Large intestine (tissue), 3 donors: Measurements from ENCODE around the gene WFDC8. TPM values are rescaled to one million over a fixed set of nuclear protein-coding genes. Genes with fewer than 3 reads are reported as not detected.
A peak's percentile ranks its signal among the peaks of the same experiment; 100 is the strongest.
"Not testable (repeated sequence)": the region's sequence is repeated elsewhere in the genome, so short reads cannot be mapped to it uniquely, and the experiment has no call there.

Source experiments
- DNase-seq, 2 donors: peaks; one replicate each; pipeline versions ENCODE4 v3.0.0 to v3.0.0-alpha.2; 2013
- H3K27ac ChIP-seq: one replicate; pipeline ENCODE4 v1.5.1; 2013; ENCODE audit warnings: low read length
- H3K27me3 ChIP-seq: 2 replicates; pipeline ENCODE4 v1.6.1; 2013; ENCODE audit warnings: low read length; ENCODE audit not compliant: control insufficient read depth, insufficient read depth
- H3K36me3 ChIP-seq: 2 replicates; pipeline ENCODE4 v1.6.1; 2013; ENCODE audit warnings: low read length; ENCODE audit not compliant: control insufficient read depth, insufficient read depth
- H3K4me1 ChIP-seq: one replicate; pipeline ENCODE4 v1.6.1; 2013; ENCODE audit warnings: low read length; ENCODE audit not compliant: control insufficient read depth, insufficient read depth
- H3K4me3 ChIP-seq: one replicate; pipeline ENCODE4 v1.5.1; 2013; ENCODE audit warnings: low read length
- H3K9me3 ChIP-seq: one replicate; pipeline ENCODE4 v1.6.1; 2013; ENCODE audit warnings: mild to moderate bottlenecking, low read depth, low read length, moderate library complexity; ENCODE audit not compliant: control insufficient read depth
- WGBS: methylation state at CpG from one replicate; pipeline ENCODE4 v1.1.5; 2013; ENCODE audit warnings: low lambda C conversion rate; ENCODE audit not compliant: insufficient coverage; 5-methylcytosine and 5-hydroxymethylcytosine counted together
- polyA plus RNA-seq: library from polyadenylated mRNA; unstranded; fragments of 120-200 nt; gene quantifications from one replicate; pipeline ENCODE4 v1.2.1, GENCODE V29; 2013

Gene WFDC8
- polyA plus RNA-seq, 1 donor = not detected

DNA sequence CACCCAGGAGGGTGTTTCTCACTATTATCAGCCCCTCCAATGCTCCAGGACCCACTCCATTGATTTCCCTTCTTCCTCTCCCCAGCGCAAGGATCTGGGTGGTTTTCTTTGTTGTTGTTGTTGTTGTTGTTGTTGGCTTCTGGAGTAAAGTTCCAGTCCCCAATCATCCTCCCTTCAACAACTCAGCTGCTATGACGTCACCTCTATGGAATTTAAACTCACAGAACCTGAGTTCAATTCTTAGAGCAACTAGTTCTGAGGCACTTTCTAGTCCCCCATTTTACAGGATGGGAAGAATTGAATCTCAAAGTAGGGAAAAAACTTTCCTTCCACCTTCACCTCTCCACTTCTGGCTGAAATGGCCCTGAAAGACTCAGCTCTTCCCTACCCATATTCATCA lies 9.7 kb upstream of the WFDC8 start:
- Histone ChIP-seq H3K4me3 (no peak overlapping the region), H3K4me1 (no peaks in the 10 kb centered on the region), H3K27me3 (peaks cover 3% of the 10 kb centered on the region), H3K36me3 (no peaks in the 10 kb centered on the region), H3K9me3 (no peaks in the 10 kb centered on the region), H3K27ac (no peak overlapping the region)
- no CpG with 5 or more reads among the region's 2 CpGs for WGBS
- no peak for DNase-seq

- DNase-seq, H3K36me3 ChIP-seq: not testable (repeated sequence)
- 100% methylated on average over 1 of the region's 5 CpGs for WGBS
Measured at GRCh38 chr20:45585986-45586385, 6.9 kb upstream of the WFDC8 start.

GRCh38 chr20:45584294-45584693 lies 5.2 kb upstream of the WFDC8 start:
- peaks cover 12% of the 10 kb centered on the region for H3K27me3 ChIP-seq
- H3K4me1 ChIP-seq, H3K4me3 ChIP-seq, H3K36me3 ChIP-seq, H3K27ac ChIP-seq, H3K9me3 ChIP-seq, DNase-seq: not testable (repeated sequence)
- WGBS = 94% methylated on average over 3 of the region's 5 CpGs

More at GRCh38 chr20:45585986-45586385, 6.9 kb upstream of the WFDC8 start:
- H3K9me3 ChIP-seq, H3K4me1 ChIP-seq, H3K27ac ChIP-seq, H3K4me3 ChIP-seq: not testable (repeated sequence)
- H3K27me3 ChIP-seq = peaks cover 10% of the 10 kb centered on the region

DNA sequence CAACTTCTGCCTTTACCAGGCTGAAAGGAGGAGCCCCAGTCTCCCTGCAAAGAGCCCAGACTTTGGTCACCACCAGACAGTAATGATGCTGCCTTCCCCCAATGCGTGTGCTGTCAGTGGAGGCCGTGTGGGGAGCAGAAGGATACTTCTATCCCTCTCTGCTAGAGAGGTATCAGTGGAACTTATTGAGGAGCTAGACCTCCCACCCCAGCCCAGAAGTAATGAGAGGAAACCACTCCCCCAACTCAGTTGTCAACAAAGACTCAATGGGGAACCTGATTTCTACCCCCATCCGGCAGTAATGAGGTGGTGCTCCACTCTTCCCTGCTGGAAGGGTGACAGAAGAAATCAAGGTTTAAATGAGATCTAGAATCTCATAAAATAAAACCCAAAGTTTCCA lies 4.4 kb upstream of the WFDC8 start:
- WGBS = no CpG with 5 or more reads among the region's 3 CpGs
- DNase-seq = no peak
- no peak overlapping the region for H3K4me3 ChIP-seq
- no peak overlapping the region for H3K27ac ChIP-seq
- H3K27me3 ChIP-seq = peaks cover 11% of the 10 kb centered on the region
- no peaks in the 10 kb centered on the region for H3K4me1 ChIP-seq
- H3K36me3 ChIP-seq = no peaks in the 10 kb centered on the region
- no peaks in the 10 kb centered on the region for H3K9me3 ChIP-seq

DNA sequence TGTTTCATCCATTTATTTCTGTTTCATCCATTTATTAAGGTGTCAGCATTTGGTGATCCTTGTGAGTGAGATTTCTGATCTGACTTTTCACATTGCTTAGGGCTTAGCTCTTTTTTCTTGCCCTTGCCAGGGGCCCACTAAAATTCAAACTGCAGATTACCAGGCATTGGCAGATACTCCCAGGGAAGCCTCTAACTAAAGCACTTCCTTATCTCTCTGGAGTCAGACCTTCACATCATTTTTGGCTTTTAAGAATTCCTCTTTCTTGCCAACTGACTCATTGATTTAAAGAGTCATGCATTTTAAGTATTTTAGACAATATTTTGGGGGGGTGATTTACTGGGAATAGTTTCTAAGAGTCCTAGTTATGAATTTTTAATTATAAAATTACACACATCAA lies 2.6 kb upstream of the WFDC8 start:
- no peak overlapping the region for H3K27ac ChIP-seq
- no peaks in the 10 kb centered on the region for H3K36me3 ChIP-seq
- H3K4me3 ChIP-seq = no peak overlapping the region
- DNase-seq = no peak
- peaks cover 9% of the 10 kb centered on the region for H3K27me3 ChIP-seq
- no peaks in the 10 kb centered on the region for H3K9me3 ChIP-seq
- no peaks in the 10 kb centered on the region for H3K4me1 ChIP-seq

DNA sequence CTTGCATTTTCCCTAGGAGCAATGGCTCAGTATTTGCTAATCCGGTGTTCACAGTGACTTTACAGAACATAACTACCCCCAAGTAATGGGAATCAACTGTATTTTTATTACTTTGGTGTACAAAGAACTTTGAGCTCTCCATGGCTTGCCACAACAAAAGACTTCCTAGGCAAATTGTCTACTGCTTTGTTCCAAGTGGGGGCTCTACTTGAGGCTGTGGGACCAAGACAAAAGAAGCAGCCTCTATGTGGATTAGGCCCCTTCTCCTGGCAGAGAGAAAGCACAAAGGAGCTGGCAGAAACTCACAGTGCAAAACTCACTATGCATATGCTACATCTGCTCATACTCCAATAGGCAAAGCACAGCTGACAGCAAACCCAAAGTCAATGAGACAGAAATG lies 853 bp downstream of the WFDC8 start:
- 100% methylated on average over 1 of the region's 1 CpG for WGBS
- Histone ChIP-seq H3K4me1 (no peaks in the 10 kb centered on the region), H3K27me3 (peaks cover 5% of the 10 kb centered on the region), H3K27ac (no peak overlapping the region), H3K4me3 (no peak overlapping the region), H3K36me3 (no peaks in the 10 kb centered on the region), H3K9me3 (no peaks in the 10 kb centered on the region)
- DNase-seq = peak in 1 of 2 donors; percentile 3

DNA sequence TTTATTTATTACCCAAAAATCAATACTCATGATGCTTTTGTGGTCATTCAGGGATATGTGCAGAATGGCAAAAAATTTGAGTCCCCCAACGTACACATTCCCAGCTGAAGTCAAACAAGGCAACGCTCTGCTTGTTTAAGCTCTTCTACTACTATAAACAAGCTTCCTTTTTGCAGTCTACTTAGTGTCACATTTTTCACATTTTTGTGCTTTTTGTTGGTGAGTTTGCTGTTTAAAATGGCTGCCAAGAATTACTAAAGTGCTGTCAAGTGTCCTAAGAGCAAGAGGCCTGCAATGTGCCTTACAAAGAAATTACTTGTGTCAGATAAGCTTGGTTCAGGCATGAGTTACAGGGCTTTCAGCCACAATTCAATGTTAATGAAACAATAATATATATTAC lies 2.1 kb downstream of the WFDC8 start:
- no peak overlapping the region for H3K27ac ChIP-seq
- H3K36me3 ChIP-seq = no peaks in the 10 kb centered on the region
- H3K27me3 ChIP-seq = peaks cover 2% of the 10 kb centered on the region
- DNase-seq = no peak
- no peaks in the 10 kb centered on the region for H3K9me3 ChIP-seq
- 40% methylated on average over 1 of the region's 2 CpGs for WGBS
- H3K4me1 ChIP-seq = no peaks in the 10 kb centered on the region
- H3K4me3 ChIP-seq = no peak overlapping the region

DNA sequence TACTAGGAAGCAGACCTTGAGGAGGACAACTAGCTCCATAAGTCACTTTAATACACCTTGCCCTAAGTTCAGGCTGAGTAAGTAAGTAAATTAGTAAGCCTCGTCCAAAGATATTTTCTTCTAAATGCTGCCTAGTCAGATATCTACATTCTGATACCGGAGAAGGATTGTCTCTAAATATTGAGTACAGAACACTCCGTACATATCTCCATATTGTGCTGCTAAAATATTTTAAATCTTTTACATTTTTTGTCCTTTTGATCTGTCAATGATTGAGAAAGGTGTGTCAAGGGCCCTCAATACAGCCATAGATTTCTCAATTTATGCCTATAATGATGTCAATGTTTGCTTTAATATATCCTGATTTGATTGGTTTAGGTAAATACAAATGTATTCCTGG lies 3.2 kb downstream of the WFDC8 start:
- Histone ChIP-seq H3K4me3 (no peak overlapping the region), H3K27ac (no peak overlapping the region), H3K36me3 (no peaks in the 10 kb centered on the region), H3K4me1 (no peaks in the 10 kb centered on the region), H3K9me3 (no peaks in the 10 kb centered on the region), H3K27me3 (peaks cover 2% of the 10 kb centered on the region)
- 100% methylated on average over 1 of the region's 3 CpGs for WGBS
- no peak for DNase-seq

DNA sequence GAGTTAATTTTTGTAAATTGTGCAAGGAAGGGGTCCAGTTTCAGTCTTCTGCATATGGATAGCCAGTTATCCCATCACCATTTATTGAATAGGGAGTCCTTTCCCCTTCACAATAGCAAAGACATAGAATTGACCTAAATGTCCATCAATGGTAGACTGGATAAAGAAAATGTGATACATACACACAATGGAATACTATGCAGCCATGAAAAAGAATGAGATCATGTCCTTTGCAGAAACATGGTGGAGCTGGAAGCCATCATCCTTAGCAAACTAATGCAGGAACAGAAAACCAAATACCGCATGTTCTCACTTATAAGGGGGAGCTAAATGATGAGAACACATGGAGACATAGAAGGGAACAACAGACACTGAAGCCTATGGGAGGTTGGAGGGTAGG lies 9.4 kb downstream of the WFDC8 start:
- not testable (repeated sequence) for H3K36me3 ChIP-seq, H3K27ac ChIP-seq, DNase-seq, H3K4me3 ChIP-seq, H3K9me3 ChIP-seq, H3K27me3 ChIP-seq, H3K4me1 ChIP-seq
- no CpG with 5 or more reads among the region's 1 CpG for WGBS

- WGBS = 83% methylated on average over 1 of the region's 2 CpGs
- Histone ChIP-seq H3K27me3 (no peaks in the 10 kb centered on the region), H3K36me3 (no peaks in the 10 kb centered on the region), H3K9me3 (no peaks in the 10 kb centered on the region), H3K4me3 (no peak overlapping the region), H3K4me1 (no peaks in the 10 kb centered on the region), H3K27ac (no peak overlapping the region)
- no peak for DNase-seq
Measured at GRCh38 chr20:45564760-45565276, 14.3 kb downstream of the WFDC8 start.

DNA sequence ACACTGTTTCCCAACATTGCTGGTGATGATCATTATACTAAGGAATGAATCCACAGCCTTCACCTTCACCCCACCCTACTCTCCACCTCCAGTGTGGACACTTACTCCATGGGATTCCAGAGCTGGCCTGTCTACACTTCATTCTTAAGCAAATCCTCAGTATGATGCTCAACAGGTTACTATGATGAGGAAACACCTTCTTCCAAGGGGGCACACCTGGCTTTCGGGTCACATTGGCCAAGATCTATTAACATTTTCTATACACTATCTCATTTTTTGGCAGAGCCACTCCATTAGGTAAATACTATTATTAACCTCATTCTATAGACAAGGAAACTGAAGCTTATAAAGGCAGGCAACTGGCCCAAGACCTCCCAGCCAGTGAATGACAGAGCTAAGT lies 23.9 kb downstream of the WFDC8 start:
- H3K4me3 ChIP-seq = no peak overlapping the region
- WGBS = no CpG with 5 or more reads among the region's 1 CpG
- H3K4me1 ChIP-seq = no peaks in the 10 kb centered on the region
- no peak overlapping the region for H3K27ac ChIP-seq
- no peak for DNase-seq
- H3K36me3 ChIP-seq = no peaks in the 10 kb centered on the region
- no peaks in the 10 kb centered on the region for H3K27me3 ChIP-seq
- no peaks in the 10 kb centered on the region for H3K9me3 ChIP-seq
